IMR-90 (cell line): ENCODE results near the gene ZNF507. TPM values are rescaled to one million over a fixed set of nuclear protein-coding genes. Genes with fewer than 3 reads are reported as not detected.

Experiments used
- ATAC-seq: fragments of 200-7000 bp; cut with Tn5 transposase; 2 replicates; pipeline ENCODE4 v1.9.1; 2020; ENCODE audit warnings: low read depth, mild to moderate bottlenecking, moderate library complexity
- BruUV-seq: library from RNA; stranded (reverse); fragments of 400-500 nt; replicated peaks from 2 replicates; lab custom pipeline; 2021; lab: Mats Ljungman, UMichigan
- CTCF ChIA-PET: fragments of 300-600 bp; formaldehyde crosslinking; extraction: SDS; loops from one replicate; lab custom pipeline; 2021; ENCODE audit warnings: antibody characterized with exemption; lab: Yijun Ruan, JAX
- POLR2A ChIA-PET: fragments of 300-600 bp; sonication (Branson Sonifier 250); formaldehyde crosslinking; loops from one replicate; lab custom pipeline; 2022; ENCODE audit warnings: antibody characterized with exemption; ENCODE audit not compliant: unreplicated experiment; lab: Charles Lee
- DNase-seq: peaks from one replicate; pipeline ENCODE4 v3.0.0; 2013
- H2AFZ ChIP-seq: replicated peaks from 2 replicates; pipeline ENCODE3; 2013; ENCODE audit warnings: low read length, mild to moderate bottlenecking; ENCODE audit not compliant: poor library complexity
- H2AK5ac ChIP-seq: 2 replicates; pipeline ENCODE4 v1.6.1; 2013; ENCODE audit warnings: low read depth, low read length, inconsistent platforms
- H2AK9ac ChIP-seq: replicated peaks from 2 replicates; pipeline ENCODE3; 2013; ENCODE audit warnings: mild to moderate bottlenecking, low read depth, low read length, moderate library complexity; ENCODE audit not compliant: poor library complexity
- H2BK120ac ChIP-seq: 2 replicates; pipeline ENCODE4 v1.6.1; 2013; ENCODE audit warnings: low read depth, low read length, inconsistent platforms
- H2BK15ac ChIP-seq: 3 replicates; pipeline ENCODE4 v1.6.1; 2013; ENCODE audit warnings: low read depth, low read length, inconsistent platforms
- H2BK20ac ChIP-seq: 2 replicates; pipeline ENCODE4 v1.6.1; 2013; ENCODE audit warnings: low read depth, mild to moderate bottlenecking, inconsistent platforms, low read length, moderate library complexity
- H2BK5ac ChIP-seq: 2 replicates; pipeline ENCODE4 v1.6.1; 2013; ENCODE audit warnings: mild to moderate bottlenecking, low read depth, low read length, inconsistent platforms; ENCODE audit not compliant: poor library complexity, severe bottlenecking
- H3K14ac ChIP-seq: replicated peaks from 2 replicates; pipeline ENCODE4 v1.6.1; 2013; ENCODE audit warnings: low read depth, low read length, inconsistent platforms
- H3K18ac ChIP-seq: 2 replicates; pipeline ENCODE4 v1.6.1; 2013; ENCODE audit warnings: low read depth, low read length, control low read depth
- H3K23ac ChIP-seq: 2 replicates; pipeline ENCODE4 v1.6.1; 2013; ENCODE audit warnings: low read depth, low read length, inconsistent platforms
- H3K27ac ChIP-seq: 2 replicates; pipeline ENCODE4 v1.5.1; 2013; ENCODE audit warnings: mild to moderate bottlenecking, control low read depth, low read length; ENCODE audit not compliant: insufficient read depth
- H3K27me3 ChIP-seq: 2 replicates; pipeline ENCODE4 v1.6.1; 2013; ENCODE audit warnings: low read length; ENCODE audit not compliant: control insufficient read depth, insufficient read depth
- H3K36me3 ChIP-seq: 2 replicates; pipeline ENCODE4 v1.6.1; 2013; ENCODE audit warnings: low read length, mixed read lengths; ENCODE audit not compliant: control insufficient read depth, insufficient read depth
- H3K4ac ChIP-seq: 2 replicates; pipeline ENCODE4 v1.6.1; 2013; ENCODE audit warnings: low read depth, low read length, inconsistent platforms
- H3K4me1 ChIP-seq: 2 replicates; pipeline ENCODE4 v1.6.1; 2013; ENCODE audit warnings: low read length, mixed read lengths; ENCODE audit not compliant: control insufficient read depth, insufficient read depth
- H3K4me2 ChIP-seq: 2 replicates; pipeline ENCODE4 v1.6.1; 2013; ENCODE audit warnings: low read depth, mild to moderate bottlenecking, control low read depth, low read length, moderate library complexity
- H3K4me3 ChIP-seq: 2 replicates; pipeline ENCODE4 v1.5.1; 2013; ENCODE audit warnings: low read depth, mild to moderate bottlenecking, control low read depth, low read length, moderate library complexity; ENCODE audit not compliant: insufficient read depth
- H3K56ac ChIP-seq: 2 replicates; pipeline ENCODE4 v1.6.1; 2013; ENCODE audit warnings: low read length, inconsistent platforms; ENCODE audit not compliant: insufficient read depth; ENCODE audit errors: extremely low read depth
- H3K79me1 ChIP-seq, 2 experiments: 2 replicates each; pipeline ENCODE4 v1.6.1; 2013; ENCODE audit warnings: low read length in 2 of 2, inconsistent platforms in 1 of 2, low read depth in 1 of 2
- H3K9ac ChIP-seq: 2 replicates; pipeline ENCODE4 v1.6.1; 2013; ENCODE audit warnings: low read depth, low read length, control low read depth
- H3K9me1 ChIP-seq: 2 replicates; pipeline ENCODE4 v1.6.1; 2013; ENCODE audit warnings: low read length, inconsistent platforms; ENCODE audit not compliant: insufficient read depth
- H3K9me3 ChIP-seq: 2 replicates; pipeline ENCODE4 v1.6.1; 2013; ENCODE audit warnings: low read length; ENCODE audit not compliant: control insufficient read depth, insufficient read depth
- H4K20me1 ChIP-seq: 2 replicates; pipeline ENCODE4 v1.6.1; 2013; ENCODE audit warnings: low read length, inconsistent platforms; ENCODE audit not compliant: insufficient read depth
- H4K5ac ChIP-seq: 2 replicates; pipeline ENCODE4 v1.6.1; 2013; ENCODE audit warnings: mild to moderate bottlenecking, low read depth, low read length, control low read depth
- H4K8ac ChIP-seq, 2 experiments: 2 replicates each; pipeline ENCODE4 v1.6.1; 2013; ENCODE audit warnings: low read depth in 2 of 2, low read length in 2 of 2, control low read depth in 1 of 2, inconsistent platforms in 1 of 2
- H4K91ac ChIP-seq: 2 replicates; pipeline ENCODE4 v1.6.1; 2013; ENCODE audit warnings: low read depth, low read length, inconsistent platforms; ENCODE audit not compliant: insufficient read depth
- CEBPB ChIP-seq: IDR thresholded peaks from 2 replicates; pipeline ENCODE4 v1.6.1; 2012; ENCODE audit warnings: low read depth, low read length, improper control_type of control experiment
- MAFK ChIP-seq: IDR thresholded peaks from 2 replicates; pipeline ENCODE4 v1.6.1; 2012; ENCODE audit warnings: low read depth, low read length, improper control_type of control experiment
- WGBS, 2 experiments: methylation state at CpG; one replicate each; pipeline versions ENCODE4 v1.1.5 to v1.1.7; 2013; ENCODE audit warnings: missing lambda C conversion rate in 2 of 2; ENCODE audit not compliant: insufficient read length in 1 of 2; ENCODE audit errors: extremely low coverage in 2 of 2; 5-methylcytosine and 5-hydroxymethylcytosine counted together
- dilution Hi-C: fragments of 300-500 bp; cut with HindIII; formaldehyde crosslinking; loops from one replicate; pipeline ENCODE4 v1.14.3; 2018; ENCODE audit warnings: low sequenced_read_pairs; ENCODE audit not compliant: unreplicated experiment
- in situ Hi-C: fragments of 300-500 bp; cut with MboI; formaldehyde crosslinking; loops from 3 replicates; pipeline ENCODE4 v1.14.3; 2019; ENCODE audit warnings: low sequenced_read_pairs, inconsistent platforms, mixed read lengths
- intact Hi-C: fragments of 100-400 bp; cut with micrococcal nuclease; formaldehyde crosslinking; loops from 2 replicates; pipeline ENCODE4 v1.10.0; 2022
- polyA plus RNA-seq, 3 experiments: library from polyadenylated mRNA; depleted of rRNA; stranded (reverse); fragments of >200 nt; gene quantifications; 2 replicates each; pipeline ENCODE4 v1.2.3, GENCODE V29; 2012; ENCODE audit warnings: low replicate concordance in 1 of 3
- total RNA-seq: library from RNA; depleted of rRNA; stranded (reverse); fragments of >200 nt; gene quantifications from 2 replicates; pipeline ENCODE4 v1.2.3, GENCODE V29; 2012

The ZNF507 gene
- total and polyA plus RNA-seq, 2 of the 4 experiments (the other 2 are of a cell fraction) = 9.6 to 19.9 TPM

DNA sequence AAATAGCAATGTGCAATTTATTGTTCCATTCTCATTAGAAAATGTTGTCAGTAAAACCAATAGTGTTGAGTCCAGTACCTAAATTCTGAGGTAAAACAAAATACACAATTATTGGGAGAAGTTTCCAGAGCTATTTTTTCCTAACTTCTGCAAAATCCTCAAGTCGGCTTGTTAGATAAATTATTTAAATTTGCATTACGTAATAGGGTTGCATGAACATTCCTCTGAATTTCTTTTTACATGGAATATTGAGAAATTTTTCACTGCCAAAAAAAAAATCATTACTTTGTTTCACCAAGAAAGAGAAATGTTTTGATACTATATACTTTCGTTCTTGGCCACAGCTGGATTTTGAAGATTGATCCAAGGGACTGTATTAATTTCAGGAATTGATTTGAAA lies 1.5 kb downstream of the ZNF507 start:
- H3K9me1 ChIP-seq = peaks cover 5% of the 10 kb centered on the region; the same call in 1 of the 2 replicates
- intact Hi-C loops = loop anchor here (2.0 to 10.0 kb wide), 3 partner anchors 58 to 235 kb away; partner anchors contain the start of genes DPY19L3 and PDCD5

More for the DNA sequence above, 1.5 kb downstream of the ZNF507 start:
- H4K20me1 ChIP-seq = peaks cover 8% of the 10 kb centered on the region; the same call in 1 of the 2 replicates
- no peak overlapping the region for H3K56ac ChIP-seq
- no peak overlapping the region for H2BK20ac ChIP-seq
- ChIA-PET POLR2A (no interaction called here), CTCF (no interaction called here)
- no peak overlapping the region for H3K18ac ChIP-seq
- no peak for DNase-seq
- peaks cover 32 to 33% of the 10 kb centered on the region in 2 experiments for H3K79me1 ChIP-seq
- no peaks in the 10 kb centered on the region for H3K9me3 ChIP-seq
- H3K14ac ChIP-seq = no peak overlapping the region
- TSS peak; percentile 44 for BruUV-seq
- peak; percentile 63 for TF ChIP-seq CEBPB
- no peak for TF ChIP-seq MAFK
- H4K91ac ChIP-seq = no peak overlapping the region
- H2BK120ac ChIP-seq = no peak overlapping the region
- no peak overlapping the region for H2AK5ac ChIP-seq
- no peak overlapping the region for H3K9ac ChIP-seq
- H2BK5ac ChIP-seq = no peak overlapping the region
- H3K27me3 ChIP-seq = no peaks in the 10 kb centered on the region
- in situ Hi-C loops = no loop called here
- no peak overlapping the region for H2AFZ ChIP-seq
- no peak overlapping the region for H4K5ac ChIP-seq
- no peak overlapping the region; the same call in 1 of the 2 replicates for H3K23ac ChIP-seq
- H2BK15ac ChIP-seq = no peak overlapping the region
- no CpG with 5 or more reads among the region's 3 CpGs for WGBS, 2 experiments
- dilution Hi-C loops = no loop called here
- peaks cover 11% of the 10 kb centered on the region for H3K4me1 ChIP-seq
- H3K27ac ChIP-seq = no peak overlapping the region
- no peak overlapping the region for H2AK9ac ChIP-seq
- H4K8ac ChIP-seq = no peak overlapping the region
- peak overlapping the region; percentile 72 for H3K4me2 ChIP-seq
- peaks cover 4% of the 10 kb centered on the region for H3K36me3 ChIP-seq
- no peak overlapping the region; the same call in 1 of the 2 replicates for H3K4me3 ChIP-seq
- no peak overlapping the region for H3K4ac ChIP-seq
- no peak for ATAC-seq
